Fibroblast of mammary gland (primary cell): Measurements from ENCODE around the gene TCF25.
A peak's percentile ranks its signal among the peaks of the same experiment; 100 is the strongest.

Source experiments
- DNase-seq: peaks from one replicate; pipeline ENCODE4 v3.0.0-alpha.2; 2010; ENCODE audit warnings: low read depth
- H3K4me3 ChIP-seq: 2 replicates; pipeline ENCODE4 v1.5.1; 2011; ENCODE audit warnings: low read depth, mild to moderate bottlenecking, low read length, moderate library complexity; ENCODE audit not compliant: control insufficient read depth
- CTCF ChIP-seq: conservative IDR thresholded peaks from 2 replicates; pipeline ENCODE4 v1.5.1; 2011; ENCODE audit warnings: low read depth, low read length, inconsistent platforms; ENCODE audit not compliant: control insufficient read depth, insufficient read depth

Gene TCF25

GRCh38 chr16:89919535-89920406 lies 46.4 kb downstream of the TCF25 start:
- TF ChIP-seq CTCF = no peak
- no peak for DNase-seq
- H3K4me3 ChIP-seq = no peak overlapping the region

GRCh38 chr16:89920723-89921122 lies 47.3 kb downstream of the TCF25 start:
- peak; percentile 62 for DNase-seq
- TF ChIP-seq CTCF = no peak

GRCh38 chr16:89921131-89921701 lies 47.8 kb downstream of the TCF25 start:
- no peak for TF ChIP-seq CTCF
- H3K4me3 ChIP-seq = peak overlapping the region; percentile 3
- no peak for DNase-seq

More at GRCh38 chr16:89920723-89921122, 47.3 kb downstream of the TCF25 start:
- H3K4me3 ChIP-seq = no peak overlapping the region

GRCh38 chr16:89921702-89922476 lies 48.5 kb downstream of the TCF25 start:
- DNase-seq = peak; percentile 94
- TF ChIP-seq CTCF = no peak
- peak overlapping the region; percentile 79 for H3K4me3 ChIP-seq

- peak; percentile 95 for DNase-seq
- peak overlapping the region; percentile 79 for H3K4me3 ChIP-seq
- no peak for TF ChIP-seq CTCF
These were observed 49.1 kb downstream of the TCF25 start for GRCh38 chr16:89922477-89922883.

- TF ChIP-seq CTCF = no peak
- DNase-seq = peak; percentile 66
- H3K4me3 ChIP-seq = peak within 1 kb of the TSS; percentile 79
These were observed 49.7 kb downstream of the TCF25 start, which contains the start of gene TUBB3 for GRCh38 chr16:89922884-89923639. Gene TUBB3 (plus strand): TSS chr16:89923342. CDS start chr16:89923402, 60 bp downstream.
